Esophagus squamous epithelium (tissue), 4 donors: ENCODE results near the gene MISP3.

Source experiments
- CTCF ChIP-seq, 6 experiments: fragments of 450-650 bp in 4 of 6; fragments of 200-600 bp in 2 of 6; sonication (generic) in 2 of 6; IDR thresholded peaks; one replicate each; pipeline ENCODE4 v1.5.1; 2016 to 2019; ENCODE audit warnings: antibody characterized with exemption in 6 of 6, mild to moderate bottlenecking in 4 of 6, moderate library complexity in 4 of 6
- POLR2A ChIP-seq, 4 donors: fragments of 450-650 bp; IDR thresholded peaks; one replicate each; pipeline ENCODE4 v1.6.1; 2017; ENCODE audit warnings: antibody characterized with exemption in 4 of 4, mild to moderate bottlenecking in 4 of 4, moderate library complexity in 3 of 4

DNA sequence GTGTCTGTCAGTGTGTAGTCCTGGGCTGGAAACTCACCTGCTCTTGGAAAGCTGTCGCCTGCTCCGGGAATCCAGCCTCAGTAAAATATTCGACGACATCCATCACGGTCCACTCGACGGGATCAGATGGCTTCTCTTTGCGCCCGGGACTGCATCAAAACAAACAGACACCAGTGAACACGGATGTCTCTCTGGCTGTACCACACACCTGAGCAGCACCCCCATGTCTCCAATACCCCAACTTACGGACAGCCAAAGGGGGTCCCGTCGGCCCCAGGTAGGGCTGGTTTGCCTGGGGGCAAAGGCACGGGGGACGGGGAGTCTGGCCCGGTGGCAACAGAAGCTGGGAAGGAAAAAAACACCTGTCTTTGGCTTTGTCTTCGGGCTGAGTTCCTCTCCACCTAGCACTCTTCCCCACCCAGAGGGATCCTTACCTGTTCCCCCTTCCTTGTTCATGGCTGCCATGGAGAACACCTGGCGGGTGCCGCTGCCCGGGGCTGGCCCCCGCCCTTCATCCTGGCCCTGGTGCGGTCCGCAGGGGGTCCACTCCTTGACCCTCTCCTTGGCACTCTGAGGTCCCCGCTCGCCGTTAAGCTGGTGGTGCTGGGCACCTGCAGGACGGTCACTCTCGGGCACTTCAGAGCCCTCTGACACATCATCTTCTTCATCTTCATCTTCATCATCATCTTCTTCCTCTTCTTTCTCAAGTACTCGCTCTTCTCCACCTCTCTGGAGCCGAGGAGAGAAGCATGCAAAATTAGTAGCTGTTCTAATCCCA is 16.2 kb downstream of the MISP3 start:
- no peak for TF ChIP-seq CTCF (IDR thresholded peaks at IDR 0.05)
- no peak for TF ChIP-seq POLR2A (IDR thresholded peaks at IDR 0.05)
